Thyroid gland (tissue), 4 donors: Measurements from ENCODE around the gene ITPR2. TPM values are rescaled to one million over a fixed set of nuclear protein-coding genes. Genes with fewer than 3 reads are reported as not detected.
A peak's percentile ranks its signal among the peaks of the same experiment; 100 is the strongest.

Experiments
- DNase-seq, 2 donors: peaks; one replicate each; pipeline ENCODE4 v3.0.0-alpha.2; 2019
- H3K27ac ChIP-seq, 3 donors: fragments of 200-600 bp; sonication (generic); 1 replicate in 2 of 3; 2 replicates in 1 of 3; pipeline ENCODE4 v1.5.1; 2016 to 2019; ENCODE audit warnings: mild to moderate bottlenecking in 1 of 3, moderate library complexity in 1 of 3
- H3K27me3 ChIP-seq: fragments of 200-600 bp; sonication (generic); one replicate; pipeline ENCODE4 v1.5.1; 2019
- H3K36me3 ChIP-seq, 2 donors: fragments of 200-600 bp; sonication (generic); one replicate each; pipeline ENCODE4 v1.5.1; 2016 to 2019
- H3K4me1 ChIP-seq, 2 donors: fragments of 200-600 bp; sonication (generic); one replicate each; pipeline ENCODE4 v1.5.1; 2017 to 2019
- H3K4me3 ChIP-seq, 3 donors: fragments of 200-600 bp; sonication (generic); replicated peaks in 1 of 3; 1 replicate in 2 of 3; 2 replicates in 1 of 3; pipeline ENCODE4 v1.5.1; 2016; ENCODE audit warnings: mild to moderate bottlenecking in 1 of 3
- H3K9me3 ChIP-seq: fragments of 200-600 bp; sonication (generic); one replicate; pipeline ENCODE4 v1.5.1; 2017
- POLR2A ChIP-seq, 2 donors: fragments of 450-650 bp; IDR thresholded peaks; one replicate each; pipeline ENCODE4 v1.6.1; 2017; ENCODE audit warnings: antibody characterized with exemption in 2 of 2, mild to moderate bottlenecking in 2 of 2, moderate library complexity in 1 of 2
- WGBS, 2 donors: methylation state at CpG; one replicate each; pipeline ENCODE4 v1.1.5; 2017; 5-methylcytosine and 5-hydroxymethylcytosine counted together
- intact Hi-C: fragments of 100-400 bp; cut with DNase I; formaldehyde crosslinking; loops from one replicate; pipeline ENCODE4 v1.15.1; 2023
- total RNA-seq, 4 donors: library from RNA; depleted of rRNA; stranded (reverse); fragments of >200 nt; gene quantifications; one replicate each; pipeline ENCODE4 v1.2.3, GENCODE V29; 2016
- TF ChIP-seq, protein P1 (sequence below), 6 experiments: fragments of 200-600 bp in 3 of 6; fragments of 450-650 bp in 3 of 6; sonication (generic) in 3 of 6; IDR thresholded peaks; one replicate each; pipeline ENCODE4 v1.5.1; 2016 to 2019; ENCODE audit warnings: antibody characterized with exemption in 6 of 6, mild to moderate bottlenecking in 2 of 6, inconsistent platforms in 1 of 6, moderate library complexity in 1 of 6

ITPR2 gene
- total RNA-seq, 4 donors from 2014 or later = 24.4 to 39.7 (median 33.7) TPM

- Histone ChIP-seq H3K36me3 (peaks cover 0 to 8% of the 10 kb centered on the region in 2 donors), H3K27me3 (no peaks in the 10 kb centered on the region), H3K9me3 (no peaks in the 10 kb centered on the region), H3K4me3 (no peak overlapping the region), H3K4me1 (no peaks in the 10 kb centered on the region), H3K27ac (no peak overlapping the region)
- intact Hi-C loops = loop anchor here (5.0 to 10.0 kb wide), 2 partner anchors 219 to 557 kb away; no protein-coding TSS in a partner anchor
- peak; percentile 44 to 47 for DNase-seq
- TF ChIP-seq, protein P1, sequence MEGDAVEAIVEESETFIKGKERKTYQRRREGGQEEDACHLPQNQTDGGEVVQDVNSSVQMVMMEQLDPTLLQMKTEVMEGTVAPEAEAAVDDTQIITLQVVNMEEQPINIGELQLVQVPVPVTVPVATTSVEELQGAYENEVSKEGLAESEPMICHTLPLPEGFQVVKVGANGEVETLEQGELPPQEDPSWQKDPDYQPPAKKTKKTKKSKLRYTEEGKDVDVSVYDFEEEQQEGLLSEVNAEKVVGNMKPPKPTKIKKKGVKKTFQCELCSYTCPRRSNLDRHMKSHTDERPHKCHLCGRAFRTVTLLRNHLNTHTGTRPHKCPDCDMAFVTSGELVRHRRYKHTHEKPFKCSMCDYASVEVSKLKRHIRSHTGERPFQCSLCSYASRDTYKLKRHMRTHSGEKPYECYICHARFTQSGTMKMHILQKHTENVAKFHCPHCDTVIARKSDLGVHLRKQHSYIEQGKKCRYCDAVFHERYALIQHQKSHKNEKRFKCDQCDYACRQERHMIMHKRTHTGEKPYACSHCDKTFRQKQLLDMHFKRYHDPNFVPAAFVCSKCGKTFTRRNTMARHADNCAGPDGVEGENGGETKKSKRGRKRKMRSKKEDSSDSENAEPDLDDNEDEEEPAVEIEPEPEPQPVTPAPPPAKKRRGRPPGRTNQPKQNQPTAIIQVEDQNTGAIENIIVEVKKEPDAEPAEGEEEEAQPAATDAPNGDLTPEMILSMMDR (IDR thresholded peaks at IDR 0.05) = peak; percentile 15 to 83 (median 72)
- no peak for TF ChIP-seq POLR2A (IDR thresholded peaks at IDR 0.05)
- WGBS, 2 donors = 34 to 38% methylated on average over 7 of the region's 7 CpGs
These were observed 181.3 kb downstream of the ITPR2 start for GRCh38 chr12:26651566-26652188.

GRCh38 chr12:26651036-26651435 lies 182.0 kb downstream of the ITPR2 start:
- Histone ChIP-seq H3K27me3 (no peaks in the 10 kb centered on the region), H3K36me3 (peaks cover 0 to 3% of the 10 kb centered on the region in 2 donors), H3K27ac (no peak overlapping the region), H3K4me1 (no peaks in the 10 kb centered on the region), H3K9me3 (no peaks in the 10 kb centered on the region), H3K4me3 (no peak overlapping the region)
- intact Hi-C loops = loop anchor here (5.0 to 10.0 kb wide), 2 partner anchors 219 to 556 kb away; no protein-coding TSS in a partner anchor
- no peak for DNase-seq
- TF ChIP-seq, protein P1 (IDR thresholded peaks at IDR 0.05) = no peak
- TF ChIP-seq POLR2A (IDR thresholded peaks at IDR 0.05) = no peak

GRCh38 chr12:26648999-26649398 lies 184.0 kb downstream of the ITPR2 start:
- no peak for DNase-seq
- H3K9me3 ChIP-seq = no peaks in the 10 kb centered on the region
- H3K27me3 ChIP-seq = no peaks in the 10 kb centered on the region
- TF ChIP-seq, protein P1 (IDR thresholded peaks at IDR 0.05) = no peak
- TF ChIP-seq POLR2A (IDR thresholded peaks at IDR 0.05) = no peak
- H3K4me3 ChIP-seq = no peak overlapping the region
- intact Hi-C loops = no loop called here
- H3K27ac ChIP-seq = no peak overlapping the region
- no peaks in the 10 kb centered on the region for H3K4me1 ChIP-seq
- 74 to 77% methylated on average over 1 of the region's 1 CpG for WGBS, 2 donors
- no peaks in the 10 kb centered on the region for H3K36me3 ChIP-seq

DNA sequence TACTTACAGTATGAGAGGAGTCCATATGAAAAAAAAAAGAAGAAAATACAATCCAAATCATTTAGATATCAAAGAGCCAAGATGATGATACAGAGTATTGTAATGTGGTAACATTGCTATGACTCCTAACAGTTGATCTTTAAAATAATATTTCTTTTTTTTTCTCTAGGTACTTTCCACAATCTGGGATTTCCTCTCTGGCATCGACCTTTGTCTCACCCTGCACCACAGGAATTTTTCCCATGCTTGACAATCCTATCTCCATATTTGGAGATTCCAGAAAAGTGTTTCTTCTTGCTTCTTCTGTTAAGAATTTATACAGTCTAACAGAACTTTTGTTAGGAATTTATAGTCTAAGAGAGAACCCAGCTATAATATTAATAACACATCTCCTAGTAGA lies 184.4 kb downstream of the ITPR2 start:
- no peaks in the 10 kb centered on the region for H3K9me3 ChIP-seq
- no peaks in the 10 kb centered on the region for H3K4me1 ChIP-seq
- H3K27me3 ChIP-seq = no peaks in the 10 kb centered on the region
- TF ChIP-seq, protein P1 (IDR thresholded peaks at IDR 0.05) = no peak
- TF ChIP-seq POLR2A (IDR thresholded peaks at IDR 0.05) = no peak
- no peak for DNase-seq
- intact Hi-C loops = no loop called here
- H3K36me3 ChIP-seq = no peaks in the 10 kb centered on the region
- 15 to 32% methylated on average over 1 of the region's 1 CpG for WGBS, 2 donors
- no peak overlapping the region for H3K27ac ChIP-seq
- no peak overlapping the region for H3K4me3 ChIP-seq

DNA sequence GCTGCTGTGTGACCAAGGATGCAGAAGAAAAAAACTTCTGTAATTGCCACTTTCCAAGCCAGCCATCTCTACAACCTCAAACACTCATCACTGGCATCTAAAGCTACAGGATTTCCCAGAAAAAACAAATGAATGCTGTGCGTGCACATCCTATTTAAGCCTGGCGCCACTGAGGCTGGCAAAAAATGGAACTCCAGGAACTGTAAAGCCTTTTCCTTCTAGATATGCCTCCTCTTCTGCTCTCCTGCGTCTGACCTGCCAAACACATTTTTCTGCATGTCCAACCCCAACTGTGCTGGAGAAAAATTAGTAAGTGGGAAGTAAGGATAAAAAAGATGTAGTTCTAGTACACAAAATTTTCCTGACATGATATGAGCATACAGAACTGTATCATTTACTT lies 184.9 kb downstream of the ITPR2 start:
- Histone ChIP-seq H3K27me3 (no peaks in the 10 kb centered on the region), H3K4me1 (no peaks in the 10 kb centered on the region), H3K4me3 (no peak overlapping the region), H3K27ac (no peak overlapping the region), H3K9me3 (no peaks in the 10 kb centered on the region), H3K36me3 (no peaks in the 10 kb centered on the region)
- WGBS, 2 donors = 83 to 91% methylated on average over 3 of the region's 3 CpGs
- TF ChIP-seq, protein P1 (IDR thresholded peaks at IDR 0.05) = no peak
- no peak for TF ChIP-seq POLR2A (IDR thresholded peaks at IDR 0.05)
- intact Hi-C loops = no loop called here
- no peak for DNase-seq
